ENCODE measurements around the gene MINDY3. TPM values are rescaled to one million over a fixed set of nuclear protein-coding genes. Genes with fewer than 3 reads are reported as not detected.
"Not testable (repeated sequence)": the region's sequence is repeated elsewhere in the genome, so short reads cannot be mapped to it uniquely, and the experiment has no call there.

MINDY3 gene
- total RNA-seq, result 10 to 100 TPM; 11.5 to 12.8 TPM

DNA sequence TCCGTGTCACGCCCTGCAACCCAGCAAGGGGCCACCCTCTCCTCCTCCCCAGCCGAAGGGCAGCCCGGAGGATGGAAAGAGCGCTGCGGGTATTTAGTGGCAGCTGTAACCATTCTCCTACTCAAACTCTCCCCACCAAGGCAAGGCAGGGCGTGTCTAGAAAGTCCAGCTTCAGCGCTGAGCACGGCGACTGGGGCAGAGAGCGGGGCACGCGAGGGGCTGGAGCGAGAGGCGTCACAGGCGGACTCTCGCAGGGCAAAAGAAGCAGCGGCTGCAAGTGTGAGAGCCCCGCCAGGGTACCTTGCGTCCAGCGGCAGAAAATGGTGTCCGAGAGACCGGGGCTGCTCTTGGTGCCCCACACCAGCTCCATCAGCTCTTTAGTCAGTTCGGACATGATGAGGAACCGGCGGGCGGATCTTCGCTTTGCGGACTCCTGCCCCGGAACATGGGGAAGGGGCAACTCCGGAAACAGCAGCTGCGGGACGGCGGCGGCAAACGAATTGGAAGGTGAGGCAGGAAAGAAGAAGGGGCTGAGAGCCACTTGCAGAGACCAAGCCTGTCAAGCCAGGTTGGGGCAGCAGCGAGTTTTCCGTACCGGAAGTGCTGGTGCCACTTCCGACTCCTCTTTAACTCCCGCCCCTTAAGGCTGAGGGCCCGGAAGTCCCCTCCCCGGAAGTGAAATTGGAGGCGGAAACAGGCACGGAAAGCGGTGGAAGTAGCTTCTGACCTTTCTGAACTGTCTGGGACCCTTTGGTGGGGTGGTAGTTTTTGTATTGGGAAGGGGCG lies at the start of gene MINDY3:
MINDY3 (minus strand) TSS at position 602 of the 786 bp plus-strand sequence; CDS start at position 394, 208 bp downstream.
- POLR2A ChIA-PET, result no interaction called here
- peaks cover 10% of the 10 kb centered on the region for H3K27me3 Mint-ChIP-seq
- no peaks in the 10 kb centered on the region for H3K9me3 Mint-ChIP-seq (ENCODE audit: low read depth)
- H3K4me1 Mint-ChIP-seq, result peaks cover 32% of the 10 kb centered on the region
- H3K36me3 Mint-ChIP-seq (ENCODE audit: low read depth), result peaks cover 9% of the 10 kb centered on the region
- DNase-seq (peak; percentile 88), ATAC-seq (peak; percentile 94)
- CTCF ChIA-PET, result interaction anchor here (0.8 to 1.6 kb wide), 4 partner anchors 11 to 972 kb away, joined by 3 to 5 read pairs (median 4); partner anchors contain the start of gene RSU1
- intact Hi-C loops (cut with DNase I, micrococcal nuclease), result loop anchor here in 1 of 2 experiments (1.0 to 5.0 kb wide), 5 partner anchors 23 to 1783 kb away; partner anchors contain the start of genes PTER and RSU1
- H3K27ac Mint-ChIP-seq, result peak within 1 kb of the TSS; percentile 93
- peak within 1 kb of the TSS; percentile 88 for H3K4me3 Mint-ChIP-seq

- H3K27ac Mint-ChIP-seq, result no peak overlapping the region
- ChIA-PET POLR2A (interaction anchor here (0.8 kb wide), 1 partner anchor 915 kb away, joined by 3 read pairs; the partner anchor contains the start of gene RSU1), CTCF (interaction anchor here (0.5 to 2.5 kb wide), 15 partner anchors 10 to 916 kb away, joined by 3 to 14 read pairs (median 3); partner anchors contain the start of gene RSU1)
- H3K9me3 Mint-ChIP-seq (ENCODE audit: low read depth), result no peaks in the 10 kb centered on the region
- no peak for ATAC-seq
- H3K4me1 Mint-ChIP-seq, result no peaks in the 10 kb centered on the region
- DNase-seq, result no peak
- intact Hi-C loops (cut with DNase I, micrococcal nuclease), result loop anchor here (1.0 to 10.0 kb wide), 5 partner anchors 643 to 1353 kb away; no protein-coding TSS in a partner anchor
- H3K36me3 Mint-ChIP-seq (ENCODE audit: low read depth), result no peaks in the 10 kb centered on the region
- H3K27me3 Mint-ChIP-seq, result peaks cover 18% of the 10 kb centered on the region
- H3K4me3 Mint-ChIP-seq, result no peak overlapping the region
These were observed 41.6 kb upstream of the MINDY3 start for GRCh38 chr10:15901889-15902288.

DNA sequence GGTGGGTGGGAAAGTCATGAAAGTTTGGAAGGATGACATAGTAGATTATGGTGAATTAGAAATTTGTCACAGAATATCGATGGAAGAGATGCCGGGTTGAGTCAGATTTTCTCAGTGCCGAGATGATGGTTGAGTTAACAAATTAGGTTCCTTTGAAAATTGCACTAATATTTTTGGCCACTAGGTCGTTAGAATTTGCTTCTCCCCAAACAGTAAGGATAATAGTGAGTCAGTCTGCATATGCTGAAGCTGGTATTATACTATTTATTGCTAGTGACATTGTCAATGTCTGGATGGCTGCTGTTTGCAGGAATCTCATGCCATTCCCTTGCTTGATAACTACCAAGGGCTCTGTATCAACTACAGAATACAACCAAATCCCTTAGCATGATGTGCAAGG lies 37.7 kb upstream of the MINDY3 start:
- DNase-seq (no peak), ATAC-seq (no peak)
- ChIA-PET CTCF (no interaction called here), POLR2A (no interaction called here)
- Mint-ChIP-seq H3K27ac (no peak overlapping the region), H3K4me3 (no peak overlapping the region), H3K9me3 (ENCODE audit: low read depth) (no peaks in the 10 kb centered on the region), H3K4me1 (no peaks in the 10 kb centered on the region), H3K36me3 (ENCODE audit: low read depth) (no peaks in the 10 kb centered on the region), H3K27me3 (peaks cover 29% of the 10 kb centered on the region)
- intact Hi-C loops (cut with DNase I, micrococcal nuclease), result no loop called here

DNA sequence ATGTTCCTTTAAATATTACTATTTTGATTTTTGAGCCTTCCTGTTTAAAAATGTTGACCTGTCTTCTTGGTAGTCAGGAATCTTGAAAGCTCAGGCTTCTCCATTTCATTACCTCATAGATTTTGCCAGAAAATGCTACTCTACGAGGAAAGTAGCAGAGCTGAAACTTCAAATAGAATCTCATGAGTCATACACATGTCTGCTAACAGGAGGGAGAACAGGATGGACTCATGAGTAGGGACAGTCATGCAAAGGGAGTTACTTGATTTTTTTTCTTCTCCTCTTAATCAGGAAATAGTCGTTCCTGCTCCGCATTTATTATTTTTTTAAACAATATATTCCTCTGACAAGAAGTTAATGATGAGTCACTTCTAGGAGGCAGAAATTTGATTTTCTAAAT lies 37.0 kb upstream of the MINDY3 start:
- intact Hi-C loops (cut with DNase I, micrococcal nuclease), result no loop called here
- H3K36me3 Mint-ChIP-seq (ENCODE audit: low read depth), result no peaks in the 10 kb centered on the region
- ChIA-PET CTCF (no interaction called here), POLR2A (no interaction called here)
- H3K4me1 Mint-ChIP-seq, result no peaks in the 10 kb centered on the region
- H3K4me3 Mint-ChIP-seq, result no peak overlapping the region
- no peak overlapping the region for H3K27ac Mint-ChIP-seq
- H3K27me3 Mint-ChIP-seq, result peaks cover 34% of the 10 kb centered on the region
- DNase-seq, result no peak
- no peaks in the 10 kb centered on the region for H3K9me3 Mint-ChIP-seq (ENCODE audit: low read depth)
- ATAC-seq, result no peak

GRCh38 chr10:15896654-15897053 lies 36.3 kb upstream of the MINDY3 start:
- Mint-ChIP-seq H3K36me3 (ENCODE audit: low read depth) (no peaks in the 10 kb centered on the region), H3K4me3 (no peak overlapping the region), H3K27me3 (peaks cover 32% of the 10 kb centered on the region), H3K27ac (no peak overlapping the region), H3K9me3 (ENCODE audit: low read depth) (no peaks in the 10 kb centered on the region), H3K4me1 (no peaks in the 10 kb centered on the region)
- intact Hi-C loops (cut with DNase I, micrococcal nuclease), result no loop called here
- CTCF ChIA-PET, result no interaction called here
- POLR2A ChIA-PET, result interaction anchor here (0.6 kb wide), 1 partner anchor 527 kb away, joined by 3 read pairs; no protein-coding TSS in a partner anchor
- DNase-seq (no peak), ATAC-seq (no peak)

- no peak for ATAC-seq
- H3K36me3 Mint-ChIP-seq (ENCODE audit: low read depth), result no peaks in the 10 kb centered on the region
- POLR2A ChIA-PET, result no interaction called here
- no peaks in the 10 kb centered on the region for H3K4me1 Mint-ChIP-seq
- no peak overlapping the region for H3K27ac Mint-ChIP-seq
- no peak overlapping the region for H3K4me3 Mint-ChIP-seq
- intact Hi-C loops (cut with DNase I, micrococcal nuclease), result no loop called here
- H3K27me3 Mint-ChIP-seq, result peaks cover 18% of the 10 kb centered on the region
- no peak for DNase-seq
- H3K9me3 Mint-ChIP-seq (ENCODE audit: low read depth), result no peaks in the 10 kb centered on the region
- CTCF ChIA-PET, result interaction anchor here (4.3 kb wide), 1 partner anchor 18 kb away, joined by 13 read pairs; no protein-coding TSS in a partner anchor
These were observed 24.1 kb upstream of the MINDY3 start for GRCh38 chr10:15884447-15884846.

GRCh38 chr10:15881542-15881941 lies 21.2 kb upstream of the MINDY3 start:
- Mint-ChIP-seq H3K36me3 (ENCODE audit: low read depth) (no peaks in the 10 kb centered on the region), H3K4me3 (no peak overlapping the region), H3K27me3 (peaks cover 10% of the 10 kb centered on the region), H3K9me3 (ENCODE audit: low read depth) (no peaks in the 10 kb centered on the region), H3K4me1 (no peaks in the 10 kb centered on the region), H3K27ac (no peak overlapping the region)
- DNase-seq (no peak), ATAC-seq (no peak)
- POLR2A ChIA-PET, result no interaction called here
- intact Hi-C loops (cut with DNase I, micrococcal nuclease), result no loop called here
- CTCF ChIA-PET, result interaction anchor here (0.7 to 4.3 kb wide), 2 partner anchors 21 to 699 kb away, joined by 3 to 13 read pairs; no protein-coding TSS in a partner anchor

DNA sequence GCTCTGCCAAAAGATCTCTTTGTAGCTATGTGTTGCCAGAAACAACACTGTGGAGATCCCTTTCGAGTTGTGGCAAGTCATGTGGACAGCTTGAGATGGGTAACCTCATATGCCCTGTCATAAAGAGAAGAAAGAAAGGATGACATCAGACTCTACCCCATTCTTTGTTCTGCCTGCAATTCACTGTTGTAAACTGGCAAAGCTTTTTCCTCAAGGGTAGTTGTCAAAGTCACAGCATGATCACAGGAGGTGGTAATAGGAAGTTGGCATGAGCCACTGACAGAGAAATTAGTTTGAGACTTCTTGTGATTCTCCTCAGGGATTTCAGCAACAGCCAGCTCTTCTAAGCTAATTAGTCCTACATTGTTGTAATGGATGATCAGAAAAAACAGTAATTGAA lies 19.4 kb upstream of the MINDY3 start:
- Mint-ChIP-seq H3K9me3 (ENCODE audit: low read depth) (no peaks in the 10 kb centered on the region), H3K4me1 (no peaks in the 10 kb centered on the region), H3K36me3 (ENCODE audit: low read depth) (no peaks in the 10 kb centered on the region), H3K27me3 (peaks cover 22% of the 10 kb centered on the region), H3K27ac (no peak overlapping the region), H3K4me3 (no peak overlapping the region)
- ATAC-seq (peak; percentile 65), DNase-seq (no peak)
- intact Hi-C loops (cut with DNase I, micrococcal nuclease), result loop anchor here (1.0 to 10.0 kb wide), 2 partner anchors 895 to 898 kb away; no protein-coding TSS in a partner anchor
- CTCF ChIA-PET, result interaction anchor here (0.5 to 1.7 kb wide), 5 partner anchors 11 to 666 kb away, joined by 3 to 12 read pairs (median 4); no protein-coding TSS in a partner anchor
- POLR2A ChIA-PET, result no interaction called here

DNA sequence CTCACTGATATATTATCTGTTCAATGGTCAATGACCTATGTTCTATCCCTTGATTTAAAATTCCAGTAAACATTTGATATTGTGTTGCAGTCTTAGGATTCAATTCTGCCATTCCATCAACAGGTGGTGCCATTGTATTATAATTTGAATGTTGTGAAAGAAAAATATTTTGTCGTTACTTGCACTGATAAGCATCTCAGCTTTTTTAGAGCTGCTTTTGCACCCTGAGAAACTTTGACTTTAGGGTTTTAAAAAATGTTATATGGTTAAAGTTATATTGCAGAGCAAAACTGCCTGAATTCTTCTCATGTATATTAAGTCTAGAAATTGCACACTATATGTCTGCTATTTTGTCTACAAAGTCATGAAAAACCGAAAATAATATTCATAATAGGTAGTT lies 18.8 kb upstream of the MINDY3 start:
- Mint-ChIP-seq H3K36me3 (ENCODE audit: low read depth) (no peaks in the 10 kb centered on the region), H3K9me3 (ENCODE audit: low read depth) (no peaks in the 10 kb centered on the region), H3K4me1 (no peaks in the 10 kb centered on the region), H3K4me3 (no peak overlapping the region), H3K27me3 (peaks cover 28% of the 10 kb centered on the region), H3K27ac (no peak overlapping the region)
- DNase-seq (no peak), ATAC-seq (no peak)
- CTCF ChIA-PET, result interaction anchor here (1.2 to 1.7 kb wide), 4 partner anchors 10 to 666 kb away, joined by 3 to 12 read pairs (median 4); no protein-coding TSS in a partner anchor
- intact Hi-C loops (cut with DNase I, micrococcal nuclease), result loop anchor here (1.0 to 10.0 kb wide), 2 partner anchors 896 to 898 kb away; no protein-coding TSS in a partner anchor
- POLR2A ChIA-PET, result no interaction called here

GRCh38 chr10:15877836-15878576 lies 17.7 kb upstream of the MINDY3 start:
- ATAC-seq (no peak), DNase-seq (peak; percentile 5)
- intact Hi-C loops (cut with DNase I, micrococcal nuclease), result loop anchor here in 1 of 2 experiments (10.0 kb wide), 1 partner anchor 897 kb away; no protein-coding TSS in a partner anchor
- H3K4me1 Mint-ChIP-seq, result no peaks in the 10 kb centered on the region
- H3K36me3 Mint-ChIP-seq (ENCODE audit: low read depth), result no peaks in the 10 kb centered on the region
- no peak overlapping the region for H3K4me3 Mint-ChIP-seq
- ChIA-PET CTCF (interaction anchor here (0.7 to 1.3 kb wide), 3 partner anchors 9 to 1198 kb away, joined by 3 read pairs; no protein-coding TSS in a partner anchor), POLR2A (no interaction called here)
- peaks cover 38% of the 10 kb centered on the region for H3K27me3 Mint-ChIP-seq
- H3K9me3 Mint-ChIP-seq (ENCODE audit: low read depth), result peaks cover 5% of the 10 kb centered on the region
- H3K27ac Mint-ChIP-seq, result no peak overlapping the region

- ATAC-seq, result not testable (repeated sequence)
These were observed 16.0 kb upstream of the MINDY3 start for GRCh38 chr10:15876274-15876673.

More at GRCh38 chr10:15876274-15876673, 16.0 kb upstream of the MINDY3 start:
- H3K9me3 Mint-ChIP-seq (ENCODE audit: low read depth); POLR2A ChIA-PET; H3K36me3 Mint-ChIP-seq (ENCODE audit: low read depth); H3K4me1 Mint-ChIP-seq; DNase-seq; H3K27ac Mint-ChIP-seq; H3K4me3 Mint-ChIP-seq: not testable (repeated sequence)
- intact Hi-C loops (cut with DNase I, micrococcal nuclease), result loop anchor here in 1 of 2 experiments (10.0 kb wide), 1 partner anchor 899 kb away; no protein-coding TSS in a partner anchor
- CTCF ChIA-PET, result interaction anchor here (1.0 kb wide), 1 partner anchor 669 kb away, joined by 3 read pairs; no protein-coding TSS in a partner anchor
- peaks cover 41% of the 10 kb centered on the region for H3K27me3 Mint-ChIP-seq
